Endothelial cell of umbilical vein (primary cell): ENCODE data around the gene NMT2. TPM values are rescaled to one million over a fixed set of nuclear protein-coding genes. Genes with fewer than 3 reads are reported as not detected.

ENCODE experiments used
- BruUV-seq: library from RNA; stranded (reverse); fragments of 400-500 nt; replicated peaks from 2 replicates; lab custom pipeline; 2021; lab: Mats Ljungman, UMichigan
- CTCF ChIA-PET: fragments of 300-600, 350-600 bp; sonication (Branson Sonifier 250); formaldehyde crosslinking; loops from one replicate; lab custom pipeline; 2021; ENCODE audit warnings: antibody characterized with exemption, inconsistent platforms; lab: Charles Lee
- POLR2A ChIA-PET: fragments of 300-600, 350-600 bp; sonication (Branson Sonifier 250); formaldehyde crosslinking; loops from one replicate; lab custom pipeline; 2021; ENCODE audit warnings: antibody characterized with exemption, inconsistent platforms; lab: Charles Lee
- DNase-seq: peaks from one replicate; pipeline ENCODE4 v3.0.0-alpha.2; 2011; ENCODE audit warnings: low read depth, low spot score
- FAIRE-seq: peaks from 2 replicates; lab custom pipeline; 2011; peaks lifted over from hg19 to GRCh38; lab: Jason Lieb, UNC
- H2AFZ ChIP-seq: 2 replicates; pipeline ENCODE4 v1.6.0; 2012; ENCODE audit warnings: low read depth, low read length, control low read depth, inconsistent platforms
- H3K27ac ChIP-seq: 2 replicates; pipeline ENCODE4 v1.5.1; 2011; ENCODE audit warnings: low read depth, mild to moderate bottlenecking, control low read depth, low read length, moderate library complexity; ENCODE audit not compliant: insufficient read depth
- H3K27me3 ChIP-seq, 2 experiments: 2 replicates each; pipeline versions ENCODE4 v1.6.0 to v1.6.1; 2011; ENCODE audit warnings: low read length in 2 of 2, mixed read lengths in 1 of 2; ENCODE audit not compliant: control insufficient read depth in 2 of 2, insufficient read depth in 2 of 2
- H3K36me3 ChIP-seq, 2 experiments: 2 replicates in 1 of 2; 3 replicates in 1 of 2; pipeline ENCODE4 v1.5.1; 2011; ENCODE audit warnings: low read length in 2 of 2, mild to moderate bottlenecking in 1 of 2, moderate library complexity in 1 of 2; ENCODE audit not compliant: control insufficient read depth in 2 of 2, insufficient read depth in 2 of 2; ENCODE audit errors: extremely low read depth in 1 of 2
- H3K4me1 ChIP-seq: 3 replicates; pipeline ENCODE4 v1.5.1; 2011; ENCODE audit warnings: mild to moderate bottlenecking, low read length; ENCODE audit not compliant: control insufficient read depth, insufficient read depth; ENCODE audit errors: extremely low read depth
- H3K4me2 ChIP-seq: 2 replicates; pipeline ENCODE4 v1.6.1; 2011; ENCODE audit warnings: low read length, control low read depth, mixed read lengths; ENCODE audit not compliant: insufficient read depth
- H3K4me3 ChIP-seq, 3 experiments: fragments of 200-600 bp in 1 of 3; sonication (generic), shearing (Covaris generic) in 1 of 3; replicated peaks in 1 of 3; 2 replicates each; pipeline ENCODE4 v1.5.1; 2011 to 2016; ENCODE audit warnings: control low read depth in 3 of 3, low read length in 3 of 3, mild to moderate bottlenecking in 2 of 3, inconsistent platforms in 1 of 3, low read depth in 1 of 3, moderate library complexity in 1 of 3; ENCODE audit not compliant: insufficient read depth in 1 of 3
- H3K79me2 ChIP-seq: 2 replicates; pipeline ENCODE4 v1.6.0; 2012; ENCODE audit warnings: low read length, inconsistent platforms; ENCODE audit not compliant: control insufficient read depth, insufficient read depth
- H3K9ac ChIP-seq: replicated peaks from 2 replicates; pipeline ENCODE3; 2011; ENCODE audit warnings: low read length, control low read depth; ENCODE audit not compliant: insufficient read depth; ENCODE audit errors: extremely low read depth
- H3K9me1 ChIP-seq: replicated peaks from 3 replicates; pipeline ENCODE4 v1.6.0; 2011; ENCODE audit warnings: mild to moderate bottlenecking, low read length; ENCODE audit not compliant: control insufficient read depth, insufficient read depth; ENCODE audit errors: extremely low read depth
- H3K9me3 ChIP-seq: replicated peaks from 2 replicates; pipeline ENCODE4 v1.5.1; 2012; ENCODE audit warnings: low read length, inconsistent platforms; ENCODE audit not compliant: control insufficient read depth, insufficient read depth
- H4K20me1 ChIP-seq: replicated peaks from 2 replicates; pipeline ENCODE3; 2011; ENCODE audit warnings: mild to moderate bottlenecking, low read length; ENCODE audit not compliant: control insufficient read depth, insufficient read depth; ENCODE audit errors: extremely low read depth
- CTCF ChIP-seq, 2 donors: IDR thresholded peaks; 1 replicate in 1 of 2; 2 replicates in 1 of 2; pipeline ENCODE4 v1.5.1; 2011; ENCODE audit warnings: low read length in 2 of 2, mild to moderate bottlenecking in 2 of 2, moderate library complexity in 2 of 2, control low read depth in 1 of 2, inconsistent platforms in 1 of 2, low read depth in 1 of 2; ENCODE audit not compliant: insufficient read depth in 1 of 2; ENCODE audit errors: extremely low read depth in 1 of 2
- EZH2 ChIP-seq: IDR thresholded peaks from 2 replicates; pipeline ENCODE4 v1.6.1; 2012; ENCODE audit warnings: borderline replicate concordance, low read depth, mild to moderate bottlenecking, moderate library complexity, low read length, inconsistent platforms; ENCODE audit not compliant: severe bottlenecking
- FOS ChIP-seq: IDR thresholded peaks from 2 replicates; pipeline ENCODE4 v1.6.1; 2011; ENCODE audit warnings: mild to moderate bottlenecking, low read length, moderate library complexity, borderline replicate concordance; ENCODE audit not compliant: insufficient read depth
- GATA2 ChIP-seq: IDR thresholded peaks from 2 replicates; pipeline ENCODE4 v1.7.0; 2011; ENCODE audit warnings: low read depth, mild to moderate bottlenecking, moderate library complexity, mixed read lengths, low read length; ENCODE audit not compliant: insufficient read length, insufficient read depth
- JUN ChIP-seq: IDR thresholded peaks from 2 replicates; pipeline ENCODE4 v1.6.1; 2011; ENCODE audit warnings: borderline replicate concordance, low read depth; ENCODE audit not compliant: insufficient read length, insufficient read depth
- MYC ChIP-seq: IDR thresholded peaks from one replicate; pipeline ENCODE4 v1.6.1; 2011; ENCODE audit warnings: mild to moderate bottlenecking, low read depth, low read length
- POLR2A ChIP-seq: IDR thresholded peaks from 2 replicates; pipeline ENCODE4 v1.6.1; 2012; ENCODE audit warnings: low read depth, mild to moderate bottlenecking, control low read depth, low read length
- POLR2AphosphoS5 ChIP-seq: IDR thresholded peaks from 2 replicates; pipeline ENCODE4 v1.6.1; 2012; ENCODE audit warnings: low read depth, mild to moderate bottlenecking, control low read depth, low read length, moderate library complexity; ENCODE audit not compliant: insufficient read depth
- dilution Hi-C: fragments of 300-500 bp; cut with MboI; formaldehyde crosslinking; loops from one replicate; pipeline ENCODE4 v1.15.0; 2019; ENCODE audit warnings: low sequenced_read_pairs; ENCODE audit not compliant: extremely low pct_ligation_motif_present
- intact Hi-C: fragments of 100-400 bp; cut with micrococcal nuclease; formaldehyde crosslinking; loops from one replicate; pipeline ENCODE4 v1.10.0; 2022
- polyA plus RNA-seq, 4 experiments: library from polyadenylated mRNA; depleted of rRNA in 3 of 4; stranded (reverse) in 3 of 4; unstranded in 1 of 4; fragments of >200 nt; gene quantifications; 2 replicates each; pipeline versions ENCODE4 v1.2.1 to v1.2.3, GENCODE V29; 2011 to 2012; ENCODE audit warnings: missing spikeins in 1 of 4
- total RNA-seq: library from RNA; stranded (reverse); gene quantifications from 2 replicates; pipeline ENCODE4 v1.2.3, GENCODE V29; 2021
- TF ChIP-seq, protein P1 (sequence below): IDR thresholded peaks from 2 replicates; pipeline ENCODE4 v1.6.1; 2011; ENCODE audit not compliant: insufficient read depth, insufficient read length

Gene NMT2
- total and polyA plus RNA-seq, 2 donors (not counting 3 experiments of a cell fraction or from before 2014, with no cell fraction given), result 39.0 to 109 TPM

- Histone ChIP-seq H3K9ac (peak within 1 kb of the TSS; percentile 85), H2AFZ (peak within 1 kb of the TSS; percentile 60), H3K27me3 (no peaks in the 10 kb centered on the region), H3K9me3 (no peaks in the 10 kb centered on the region), H4K20me1 (no peaks in the 10 kb centered on the region), H3K27ac (peak within 1 kb of the TSS; percentile 66), H3K79me2 (peaks cover 28% of the 10 kb centered on the region), H3K4me3 (peak within 1 kb of the TSS; percentile 75 to 98 (median 80)), H3K9me1 (no peaks in the 10 kb centered on the region), H3K4me1 (peaks cover 12% of the 10 kb centered on the region), H3K36me3 (peaks cover 0 to 2% of the 10 kb centered on the region in 2 experiments), H3K4me2 (peak within 1 kb of the TSS; percentile 67)
- dilution Hi-C loops, result no loop called here
- peak; percentile 97 for DNase-seq
- ChIA-PET CTCF (interaction anchor here (1.0 kb wide), 1 partner anchor 10 kb away, joined by 3 read pairs; no protein-coding TSS in a partner anchor), POLR2A (no interaction called here)
- BruUV-seq, result no TSS peak
- TF ChIP-seq POLR2AphosphoS5 (peak; percentile 89), GATA2 (no peak), POLR2A (peak; percentile 79), EZH2 (no peak)
- intact Hi-C loops, result loop anchor here (1.0 kb wide), 1 partner anchor 322 kb away; no protein-coding TSS in a partner anchor
- FAIRE-seq, result peak; percentile 96
Measured at GRCh38 chr10:15097011-15097812, 71.3 kb downstream of the NMT2 start, which contains the start of gene RPP38. RPP38 (plus strand) TSS chr10:15097355; CDS start chr10:15103315, 5,960 bp downstream.

- dilution Hi-C loops, result no loop called here
- CTCF ChIA-PET, result no interaction called here
Measured at GRCh38 chr10:15096661-15097010, 71.9 kb downstream of the NMT2 start.

More at GRCh38 chr10:15096661-15097010, 71.9 kb downstream of the NMT2 start:
- peaks cover 25% of the 10 kb centered on the region for H3K79me2 ChIP-seq
- H3K27me3 ChIP-seq, result no peaks in the 10 kb centered on the region
- POLR2A ChIA-PET, result no interaction called here
- H3K4me2 ChIP-seq, result peak overlapping the region; percentile 59
- H3K36me3 ChIP-seq, result no peaks in the 10 kb centered on the region
- peak overlapping the region; percentile 52 for H2AFZ ChIP-seq
- no peak for FAIRE-seq
- no peak for DNase-seq
- peak overlapping the region; percentile 85 for H3K9ac ChIP-seq
- no peaks in the 10 kb centered on the region for H4K20me1 ChIP-seq
- intact Hi-C loops, result loop anchor here (1.0 kb wide), 1 partner anchor 323 kb away; no protein-coding TSS in a partner anchor
- H3K9me1 ChIP-seq, result no peaks in the 10 kb centered on the region
- BruUV-seq, result TSS peak; percentile 17
- peak overlapping the region in 2 of 3 experiments; percentile 80 to 98 for H3K4me3 ChIP-seq
- H3K27ac ChIP-seq, result no peak overlapping the region
- peaks cover 12% of the 10 kb centered on the region for H3K4me1 ChIP-seq
- TF ChIP-seq CTCF (IDR thresholded peaks at IDR 0.05; ENCODE audit: extremely low read depth in 1 of 2, insufficient read depth in 1 of 2, low read depth in 1 of 2, low read length in 2 of 2), result no peak
- TF ChIP-seq MYC, result no peak
- no peak for TF ChIP-seq JUN
- no peak for TF ChIP-seq GATA2
- TF ChIP-seq EZH2, result no peak
- TF ChIP-seq POLR2A, result no peak
- TF ChIP-seq POLR2AphosphoS5, result no peak
- TF ChIP-seq, protein P1, sequence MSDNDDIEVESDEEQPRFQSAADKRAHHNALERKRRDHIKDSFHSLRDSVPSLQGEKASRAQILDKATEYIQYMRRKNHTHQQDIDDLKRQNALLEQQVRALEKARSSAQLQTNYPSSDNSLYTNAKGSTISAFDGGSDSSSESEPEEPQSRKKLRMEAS, result no peak
- TF ChIP-seq FOS, result no peak
- H3K9me3 ChIP-seq, result no peaks in the 10 kb centered on the region
